Liver (tissue), 9 donors: ENCODE data around the gene PPCS. TPM values are rescaled to one million over a fixed set of nuclear protein-coding genes. Genes with fewer than 3 reads are reported as not detected.

Experiments
- DNase-seq: peaks from one replicate; pipeline ENCODE4 v3.0.0-alpha.2; 2017; ENCODE audit warnings: low spot score
- H3K27ac ChIP-seq, 2 donors: one replicate each; pipeline ENCODE4 v1.7.0; 2013; ENCODE audit warnings: inconsistent platforms in 2 of 2, low read length in 2 of 2, control low read depth in 1 of 2, low read depth in 1 of 2, mild to moderate bottlenecking in 1 of 2
- H3K27me3 ChIP-seq, 4 donors: one replicate each; pipeline versions ENCODE4 v1.6.1 to v1.7.0; 2013; ENCODE audit warnings: low read length in 3 of 4, inconsistent platforms in 1 of 4, mild to moderate bottlenecking in 1 of 4, moderate library complexity in 1 of 4; ENCODE audit not compliant: control insufficient read depth in 4 of 4, insufficient read depth in 4 of 4
- H3K36me3 ChIP-seq, 4 donors: one replicate each; pipeline versions ENCODE4 v1.6.1 to v1.7.0; 2013; ENCODE audit warnings: low read length in 3 of 4, mild to moderate bottlenecking in 3 of 4, low read depth in 1 of 4, moderate library complexity in 1 of 4; ENCODE audit not compliant: control insufficient read depth in 4 of 4, insufficient read depth in 3 of 4
- H3K4me1 ChIP-seq, 4 donors: one replicate each; pipeline versions ENCODE4 v1.6.1 to v1.7.0; 2013; ENCODE audit warnings: low read length in 3 of 4, mild to moderate bottlenecking in 3 of 4, moderate library complexity in 1 of 4; ENCODE audit not compliant: control insufficient read depth in 4 of 4, insufficient read depth in 4 of 4
- H3K4me3 ChIP-seq, 3 donors: one replicate each; pipeline versions ENCODE4 v1.6.1 to v1.7.0; 2013; ENCODE audit warnings: low read length in 3 of 3, control low read depth in 1 of 3, low read depth in 1 of 3, mild to moderate bottlenecking in 1 of 3
- H3K9ac ChIP-seq, 2 donors: one replicate each; pipeline ENCODE4 v1.7.0; 2013; ENCODE audit warnings: low read length in 2 of 2, mild to moderate bottlenecking in 2 of 2, moderate library complexity in 2 of 2, control low read depth in 1 of 2, low read depth in 1 of 2
- H3K9me3 ChIP-seq, 4 donors: one replicate each; pipeline versions ENCODE4 v1.6.1 to v1.7.0; 2013; ENCODE audit warnings: low read length in 3 of 4; ENCODE audit not compliant: control insufficient read depth in 4 of 4
- EGR1 ChIP-seq, 2 donors: IDR thresholded peaks; 2 replicates each; pipeline ENCODE4 v1.6.1; 2016 to 2018; ENCODE audit warnings: antibody characterized with exemption in 2 of 2, low read depth in 2 of 2
- FOXA1 ChIP-seq: IDR thresholded peaks from 2 replicates; pipeline ENCODE4 v1.6.1; 2016; ENCODE audit warnings: antibody characterized with exemption
- FOXA2 ChIP-seq: IDR thresholded peaks from 2 replicates; pipeline ENCODE4 v1.6.1; 2016; ENCODE audit warnings: antibody characterized with exemption
- GABPA ChIP-seq, 2 donors: IDR thresholded peaks in 1 of 2; conservative IDR thresholded peaks in 1 of 2; 2 replicates each; pipeline ENCODE4 v1.6.1; 2016; ENCODE audit warnings: antibody characterized with exemption in 2 of 2, mild to moderate bottlenecking in 1 of 2, moderate library complexity in 1 of 2
- HNF4A ChIP-seq, 2 donors: conservative IDR thresholded peaks; 2 replicates each; pipeline ENCODE4 v1.6.1; 2016; ENCODE audit warnings: antibody characterized with exemption in 2 of 2, mild to moderate bottlenecking in 2 of 2
- HNF4G ChIP-seq: IDR thresholded peaks from 2 replicates; pipeline ENCODE4 v1.6.1; 2016; ENCODE audit warnings: antibody characterized with exemption
- JUND ChIP-seq, 2 donors: IDR thresholded peaks; 2 replicates each; pipeline ENCODE4 v1.6.1; 2016; ENCODE audit warnings: antibody characterized with exemption in 2 of 2
- NR2F2 ChIP-seq: IDR thresholded peaks from 2 replicates; pipeline ENCODE4 v1.6.1; 2016; ENCODE audit warnings: antibody characterized with exemption
- RAD21 ChIP-seq, 2 donors: IDR thresholded peaks; 2 replicates each; pipeline ENCODE4 v1.6.1; 2016; ENCODE audit warnings: antibody characterized with exemption in 2 of 2, mild to moderate bottlenecking in 2 of 2
- RXRA ChIP-seq, 2 donors: IDR thresholded peaks; 2 replicates each; pipeline ENCODE4 v1.6.1; 2017 to 2018; ENCODE audit warnings: antibody characterized with exemption in 2 of 2, mild to moderate bottlenecking in 1 of 2
- SP1 ChIP-seq: IDR thresholded peaks from 2 replicates; pipeline ENCODE4 v1.6.1; 2018; ENCODE audit warnings: antibody characterized with exemption, mild to moderate bottlenecking
- TAF1 ChIP-seq: conservative IDR thresholded peaks from 2 replicates; pipeline ENCODE4 v1.6.1; 2016; ENCODE audit warnings: antibody characterized with exemption, mild to moderate bottlenecking
- YY1 ChIP-seq: IDR thresholded peaks from 2 replicates; pipeline ENCODE4 v1.6.1; 2016; ENCODE audit warnings: antibody characterized with exemption, mild to moderate bottlenecking
- WGBS: extraction: QIAGEN DNeasy Blood & Tissue Kit; methylation state at CpG from one replicate; pipeline ENCODE4 v1.1.7; 2013; 5-methylcytosine and 5-hydroxymethylcytosine counted together
- polyA plus RNA-seq, 2 donors: library from polyadenylated mRNA; stranded (reverse) in 1 of 2; unstranded in 1 of 2; fragments of 200-250 nt in 1 of 2; fragments of >200 nt in 1 of 2; fragmentation: Nextera tagmentation in 1 of 2; extraction: Ambion mirVana in 1 of 2; gene quantifications; one replicate each; pipeline versions ENCODE4 v1.2.1 to v1.2.3, GENCODE V29; 2013 to 2015
- total RNA-seq, 2 donors: library from RNA; depleted of rRNA; stranded (reverse); fragments of >200 nt; gene quantifications; one replicate each; pipeline ENCODE4 v1.2.3, GENCODE V29; 2014
- TF ChIP-seq, protein P1 (sequence below): IDR thresholded peaks from 2 replicates; pipeline ENCODE4 v1.6.1; 2016; ENCODE audit warnings: antibody characterized with exemption, mild to moderate bottlenecking
- TF ChIP-seq, protein P2 (sequence below): fragments of 150-350 bp; IDR thresholded peaks from 2 replicates; pipeline ENCODE4 v1.5.1; 2017; ENCODE audit warnings: improper control_type of control experiment, low read depth, low read length; ENCODE audit not compliant: missing input control
- TF ChIP-seq, protein P3 (sequence below): IDR thresholded peaks from 2 replicates; pipeline ENCODE4 v1.6.1; 2016; ENCODE audit warnings: antibody characterized with exemption
- TF ChIP-seq, protein P4 (sequence below): IDR thresholded peaks from 2 replicates; pipeline ENCODE4 v1.6.1; 2016; ENCODE audit warnings: antibody characterized with exemption
- TF ChIP-seq, protein P5 (sequence below): IDR thresholded peaks from 2 replicates; pipeline ENCODE4 v1.6.1; 2016; ENCODE audit warnings: antibody characterized with exemption
- donor health status: healthy.
- donor health status: healthy.
- donor health status: healthy.
- donor health status: healthy.
- donor health status: healthy.

PPCS gene
- total and polyA plus RNA-seq, 4 donors = 22.2 to 65.4 (median 36.0) TPM

DNA sequence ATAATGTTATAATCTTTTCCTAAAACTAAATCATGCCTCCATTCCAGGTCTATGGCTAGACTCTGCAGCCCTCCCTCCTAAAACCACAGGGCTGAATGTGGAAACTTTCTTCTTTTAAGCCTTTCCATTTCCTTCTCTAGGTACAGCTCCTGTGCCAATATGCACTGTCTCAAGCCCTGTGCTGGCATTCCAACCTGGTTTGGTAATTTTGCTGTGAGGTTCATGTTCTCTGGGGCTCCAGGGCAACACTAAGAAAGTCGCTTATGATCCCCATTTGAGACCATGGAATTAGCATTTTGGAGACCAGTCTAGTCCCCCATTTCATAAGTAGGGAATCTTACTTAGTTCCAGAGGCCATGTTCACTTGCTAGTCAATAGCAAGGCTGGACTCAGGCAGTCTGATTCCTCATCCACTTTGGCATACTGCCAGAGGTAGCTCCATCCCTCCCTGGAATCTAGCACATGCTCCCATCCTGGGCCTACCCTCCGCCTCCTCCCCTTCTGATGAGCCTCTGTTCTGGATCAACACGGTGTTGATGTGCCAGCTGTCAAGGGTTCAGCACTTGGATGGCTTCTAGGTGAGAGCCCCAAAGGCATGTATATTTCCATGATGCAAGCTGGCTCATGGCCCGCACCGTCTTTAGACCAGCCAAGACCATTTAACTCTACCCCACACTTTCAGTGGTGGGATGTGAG lies 37.1 kb upstream of the PPCS start:
- TF ChIP-seq, protein P1, sequence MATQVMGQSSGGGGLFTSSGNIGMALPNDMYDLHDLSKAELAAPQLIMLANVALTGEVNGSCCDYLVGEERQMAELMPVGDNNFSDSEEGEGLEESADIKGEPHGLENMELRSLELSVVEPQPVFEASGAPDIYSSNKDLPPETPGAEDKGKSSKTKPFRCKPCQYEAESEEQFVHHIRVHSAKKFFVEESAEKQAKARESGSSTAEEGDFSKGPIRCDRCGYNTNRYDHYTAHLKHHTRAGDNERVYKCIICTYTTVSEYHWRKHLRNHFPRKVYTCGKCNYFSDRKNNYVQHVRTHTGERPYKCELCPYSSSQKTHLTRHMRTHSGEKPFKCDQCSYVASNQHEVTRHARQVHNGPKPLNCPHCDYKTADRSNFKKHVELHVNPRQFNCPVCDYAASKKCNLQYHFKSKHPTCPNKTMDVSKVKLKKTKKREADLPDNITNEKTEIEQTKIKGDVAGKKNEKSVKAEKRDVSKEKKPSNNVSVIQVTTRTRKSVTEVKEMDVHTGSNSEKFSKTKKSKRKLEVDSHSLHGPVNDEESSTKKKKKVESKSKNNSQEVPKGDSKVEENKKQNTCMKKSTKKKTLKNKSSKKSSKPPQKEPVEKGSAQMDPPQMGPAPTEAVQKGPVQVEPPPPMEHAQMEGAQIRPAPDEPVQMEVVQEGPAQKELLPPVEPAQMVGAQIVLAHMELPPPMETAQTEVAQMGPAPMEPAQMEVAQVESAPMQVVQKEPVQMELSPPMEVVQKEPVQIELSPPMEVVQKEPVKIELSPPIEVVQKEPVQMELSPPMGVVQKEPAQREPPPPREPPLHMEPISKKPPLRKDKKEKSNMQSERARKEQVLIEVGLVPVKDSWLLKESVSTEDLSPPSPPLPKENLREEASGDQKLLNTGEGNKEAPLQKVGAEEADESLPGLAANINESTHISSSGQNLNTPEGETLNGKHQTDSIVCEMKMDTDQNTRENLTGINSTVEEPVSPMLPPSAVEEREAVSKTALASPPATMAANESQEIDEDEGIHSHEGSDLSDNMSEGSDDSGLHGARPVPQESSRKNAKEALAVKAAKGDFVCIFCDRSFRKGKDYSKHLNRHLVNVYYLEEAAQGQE = no peak
- TF ChIP-seq GABPA (IDR thresholded peaks at IDR 0.05 in 1 of 2, conservative IDR thresholded peaks at IDR 0.05 in 1 of 2) (no peak), EGR1 (IDR thresholded peaks at IDR 0.05; ENCODE audit: low read depth in 2 of 2) (no peak), FOXA1 (no peak), RXRA (IDR thresholded peaks at IDR 0.05) (no peak), SP1 (no peak), RAD21 (IDR thresholded peaks at IDR 0.05) (no peak), FOXA2 (no peak), HNF4A (conservative IDR thresholded peaks at IDR 0.05) (no peak), NR2F2 (no peak), HNF4G (no peak), YY1 (no peak), TAF1 (no peak), JUND (IDR thresholded peaks at IDR 0.05) (no peak)
- TF ChIP-seq, protein P2, sequence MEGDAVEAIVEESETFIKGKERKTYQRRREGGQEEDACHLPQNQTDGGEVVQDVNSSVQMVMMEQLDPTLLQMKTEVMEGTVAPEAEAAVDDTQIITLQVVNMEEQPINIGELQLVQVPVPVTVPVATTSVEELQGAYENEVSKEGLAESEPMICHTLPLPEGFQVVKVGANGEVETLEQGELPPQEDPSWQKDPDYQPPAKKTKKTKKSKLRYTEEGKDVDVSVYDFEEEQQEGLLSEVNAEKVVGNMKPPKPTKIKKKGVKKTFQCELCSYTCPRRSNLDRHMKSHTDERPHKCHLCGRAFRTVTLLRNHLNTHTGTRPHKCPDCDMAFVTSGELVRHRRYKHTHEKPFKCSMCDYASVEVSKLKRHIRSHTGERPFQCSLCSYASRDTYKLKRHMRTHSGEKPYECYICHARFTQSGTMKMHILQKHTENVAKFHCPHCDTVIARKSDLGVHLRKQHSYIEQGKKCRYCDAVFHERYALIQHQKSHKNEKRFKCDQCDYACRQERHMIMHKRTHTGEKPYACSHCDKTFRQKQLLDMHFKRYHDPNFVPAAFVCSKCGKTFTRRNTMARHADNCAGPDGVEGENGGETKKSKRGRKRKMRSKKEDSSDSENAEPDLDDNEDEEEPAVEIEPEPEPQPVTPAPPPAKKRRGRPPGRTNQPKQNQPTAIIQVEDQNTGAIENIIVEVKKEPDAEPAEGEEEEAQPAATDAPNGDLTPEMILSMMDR = no peak
- TF ChIP-seq, protein P3, sequence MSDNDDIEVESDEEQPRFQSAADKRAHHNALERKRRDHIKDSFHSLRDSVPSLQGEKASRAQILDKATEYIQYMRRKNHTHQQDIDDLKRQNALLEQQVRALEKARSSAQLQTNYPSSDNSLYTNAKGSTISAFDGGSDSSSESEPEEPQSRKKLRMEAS = no peak
- TF ChIP-seq, protein P4, sequence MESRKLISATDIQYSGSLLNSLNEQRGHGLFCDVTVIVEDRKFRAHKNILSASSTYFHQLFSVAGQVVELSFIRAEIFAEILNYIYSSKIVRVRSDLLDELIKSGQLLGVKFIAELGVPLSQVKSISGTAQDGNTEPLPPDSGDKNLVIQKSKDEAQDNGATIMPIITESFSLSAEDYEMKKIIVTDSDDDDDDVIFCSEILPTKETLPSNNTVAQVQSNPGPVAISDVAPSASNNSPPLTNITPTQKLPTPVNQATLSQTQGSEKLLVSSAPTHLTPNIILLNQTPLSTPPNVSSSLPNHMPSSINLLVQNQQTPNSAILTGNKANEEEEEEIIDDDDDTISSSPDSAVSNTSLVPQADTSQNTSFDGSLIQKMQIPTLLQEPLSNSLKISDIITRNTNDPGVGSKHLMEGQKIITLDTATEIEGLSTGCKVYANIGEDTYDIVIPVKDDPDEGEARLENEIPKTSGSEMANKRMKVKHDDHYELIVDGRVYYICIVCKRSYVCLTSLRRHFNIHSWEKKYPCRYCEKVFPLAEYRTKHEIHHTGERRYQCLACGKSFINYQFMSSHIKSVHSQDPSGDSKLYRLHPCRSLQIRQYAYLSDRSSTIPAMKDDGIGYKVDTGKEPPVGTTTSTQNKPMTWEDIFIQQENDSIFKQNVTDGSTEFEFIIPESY = no peak
- TF ChIP-seq, protein P5, sequence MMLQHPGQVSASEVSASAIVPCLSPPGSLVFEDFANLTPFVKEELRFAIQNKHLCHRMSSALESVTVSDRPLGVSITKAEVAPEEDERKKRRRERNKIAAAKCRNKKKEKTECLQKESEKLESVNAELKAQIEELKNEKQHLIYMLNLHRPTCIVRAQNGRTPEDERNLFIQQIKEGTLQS = no peak
- Histone ChIP-seq H3K36me3 (no peaks in the 10 kb centered on the region), H3K27me3 (no peaks in the 10 kb centered on the region), H3K4me3 (no peak overlapping the region), H3K27ac (no peak overlapping the region), H3K9me3 (no peaks in the 10 kb centered on the region), H3K9ac (no peak overlapping the region), H3K4me1 (peaks cover 0 to 17% (median 13%) of the 10 kb centered on the region in 4 donors)
- no peak for DNase-seq
- 89% methylated on average over 5 of the region's 5 CpGs for WGBS
